Right kidney (tissue), 1 donor: ENCODE measurements around the gene SLC25A44.
"Not testable (repeated sequence)": the region's sequence is repeated elsewhere in the genome, so short reads cannot be mapped to it uniquely, and the experiment has no call there.

Source experiments
- DNase-seq: peaks from one replicate; pipeline ENCODE4 v3.0.0-alpha.2; 2016

Gene SLC25A44

GRCh38 chr1:156203331-156203730 lies 9.4 kb downstream of the SLC25A44 start:
- DNase-seq: no peak

DNA sequence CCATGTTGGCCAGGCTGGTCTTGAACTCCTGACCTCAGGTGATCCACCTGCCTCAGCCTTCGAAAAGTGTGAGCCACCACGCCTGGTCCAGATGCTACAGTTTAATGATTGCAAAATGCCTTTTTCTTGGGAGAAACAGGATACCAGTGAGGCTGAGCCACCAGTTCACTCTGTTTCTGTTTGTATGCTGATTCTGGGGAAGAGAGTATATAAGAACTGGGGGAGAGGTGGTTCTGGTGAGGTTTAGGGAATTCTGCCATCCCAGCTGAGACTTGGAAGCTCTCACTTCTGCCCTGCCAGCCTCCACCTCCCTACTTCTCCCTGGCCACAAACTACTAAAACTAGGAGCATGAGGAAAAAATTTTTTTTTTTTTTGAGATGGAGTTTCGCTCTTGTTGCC lies 10.8 kb downstream of the SLC25A44 start:
- no peak for DNase-seq

DNA sequence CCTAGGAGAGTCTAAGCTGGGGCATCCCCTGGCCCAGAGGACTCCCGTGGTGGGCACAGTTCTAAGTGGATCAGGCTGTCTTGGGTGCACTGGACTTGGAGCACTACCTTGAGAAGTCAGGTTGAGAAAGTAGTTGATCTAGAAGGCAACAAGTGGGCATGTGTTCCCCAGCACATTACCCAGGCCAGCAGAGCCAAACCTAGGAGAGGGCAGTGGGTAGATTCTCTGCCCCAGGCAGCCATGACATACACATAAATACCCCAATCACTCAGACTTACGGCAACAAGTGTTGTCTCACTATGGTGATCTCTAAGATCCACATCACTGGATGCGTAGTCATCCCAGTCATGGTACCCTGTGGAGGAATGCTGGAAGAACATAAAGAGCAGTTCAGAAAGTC lies 17.3 kb downstream of the SLC25A44 start:
- DNase-seq: no peak

DNA sequence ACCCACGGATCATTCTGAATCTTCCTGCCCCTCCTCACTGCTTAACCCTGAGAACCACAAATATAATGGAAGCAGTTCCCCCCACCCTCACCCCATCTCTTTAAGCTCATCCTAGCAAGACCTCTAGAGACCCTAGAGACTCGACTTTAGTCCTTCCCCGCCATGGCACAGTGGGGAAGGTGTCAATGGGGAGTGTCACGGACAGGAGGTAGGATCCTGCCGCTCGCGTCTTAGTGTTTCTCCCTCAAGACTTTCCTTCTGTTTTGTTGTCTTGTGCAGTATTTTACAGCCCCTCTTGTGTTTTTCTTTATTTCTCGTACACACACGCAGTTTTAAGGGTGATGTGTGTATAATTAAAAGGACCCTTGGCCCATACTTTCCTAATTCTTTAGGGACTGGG lies 18.2 kb downstream of the SLC25A44 start:
- no peak for DNase-seq

DNA sequence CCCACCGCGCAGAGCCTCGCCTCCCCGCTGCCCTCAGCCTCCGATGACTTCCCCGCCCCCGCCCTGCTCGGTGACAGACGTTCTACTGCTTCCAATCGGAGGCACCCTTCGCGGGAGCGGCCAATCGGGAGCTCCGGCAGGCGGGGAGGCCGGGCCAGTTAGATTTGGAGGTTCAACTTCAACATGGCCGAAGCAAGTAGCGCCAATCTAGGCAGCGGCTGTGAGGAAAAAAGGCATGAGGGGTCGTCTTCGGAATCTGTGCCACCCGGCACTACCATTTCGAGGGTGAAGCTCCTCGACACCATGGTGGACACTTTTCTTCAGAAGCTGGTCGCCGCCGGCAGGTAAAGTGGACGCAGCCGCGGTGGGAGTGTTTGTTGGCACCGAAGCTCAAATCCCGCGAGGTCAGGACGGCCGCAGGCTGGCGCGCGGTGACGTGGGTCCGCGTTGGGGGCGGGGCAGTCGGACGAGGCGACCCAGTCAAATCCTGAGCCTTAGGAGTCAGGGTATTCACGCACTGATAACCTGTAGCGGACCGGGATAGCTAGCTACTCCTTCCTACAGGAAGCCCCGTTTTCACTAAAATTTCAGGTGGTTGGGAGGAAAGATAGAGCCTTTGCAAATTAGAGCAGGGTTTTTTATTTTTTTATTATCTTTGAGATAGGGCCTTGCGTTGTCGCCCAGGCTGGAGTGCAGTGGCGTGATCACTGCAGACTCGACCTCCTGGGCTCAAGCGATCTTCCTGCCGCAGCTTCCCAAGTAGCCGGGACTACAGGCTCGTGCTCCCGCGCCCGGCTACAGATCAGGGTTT lies 19.1 kb downstream of the SLC25A44 start, which contains the start of gene PMF1:
Gene PMF1 (plus strand): TSS at position 175 of the 811 bp plus-strand sequence. CDS start 9 bp downstream, at position 184.
- DNase-seq: peak; percentile 100

- DNase-seq: no peak
Observed at GRCh38 chr1:156213644-156213966, 19.7 kb downstream of the SLC25A44 start.

GRCh38 chr1:156214024-156214748 lies 20.3 kb downstream of the SLC25A44 start:
- DNase-seq: no peak

DNA sequence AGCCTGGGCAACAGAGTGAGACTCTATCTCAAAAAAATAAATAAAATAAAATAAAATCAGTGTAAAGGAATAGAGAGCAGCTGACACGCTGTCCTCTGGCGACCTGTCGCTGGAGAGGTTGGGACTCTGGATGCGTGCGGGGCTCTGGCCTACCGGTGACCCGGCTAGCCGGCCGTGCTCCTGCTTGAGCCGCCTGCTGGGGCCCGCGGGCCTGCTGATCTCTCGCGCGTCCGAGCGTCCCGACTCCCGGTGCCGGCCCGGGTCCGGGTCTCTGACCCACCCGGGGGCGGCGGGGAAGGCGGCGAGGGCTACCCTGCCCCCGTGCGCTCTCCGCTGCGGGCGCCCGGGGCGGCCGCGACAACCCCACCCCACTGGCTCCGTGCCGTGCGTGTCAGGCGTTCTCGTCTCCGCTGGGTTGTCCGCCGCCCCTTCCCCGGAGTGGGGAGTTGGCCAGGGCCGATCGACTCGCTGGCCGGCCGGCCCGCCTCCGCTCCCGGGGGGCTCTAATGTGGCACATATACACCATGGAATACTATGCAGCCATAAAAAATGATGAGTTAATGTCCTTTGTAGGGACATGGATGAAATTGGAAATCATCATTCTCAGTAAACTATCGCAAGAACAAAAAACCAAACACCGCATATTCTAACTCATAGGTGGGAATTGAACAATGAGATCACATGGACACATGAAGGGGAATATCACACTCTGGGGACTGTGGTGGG lies 22.6 kb downstream of the SLC25A44 start:
- DNase-seq: not testable (repeated sequence)

GRCh38 chr1:156217871-156218270 lies 24.0 kb downstream of the SLC25A44 start:
- no peak for DNase-seq

DNA sequence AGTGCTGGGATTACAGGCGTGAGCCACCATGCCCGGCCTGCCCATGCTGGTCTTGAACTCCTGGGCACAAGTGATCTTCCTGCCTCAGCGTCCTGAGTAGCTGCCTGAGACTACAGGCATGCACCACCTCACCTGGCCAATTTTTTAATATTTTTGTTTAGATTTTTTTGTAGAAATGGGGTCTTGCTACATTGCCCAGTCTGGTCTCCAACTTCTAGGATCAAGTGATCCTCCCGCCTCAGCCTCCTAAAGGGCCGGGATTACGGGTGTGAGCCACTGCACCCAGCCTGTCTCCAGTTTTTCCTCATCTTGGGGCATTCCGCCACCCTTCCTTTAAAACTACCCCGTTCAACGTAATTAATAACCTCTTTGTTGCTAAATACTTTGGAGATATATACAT lies 26.3 kb downstream of the SLC25A44 start:
- no peak for DNase-seq

DNA sequence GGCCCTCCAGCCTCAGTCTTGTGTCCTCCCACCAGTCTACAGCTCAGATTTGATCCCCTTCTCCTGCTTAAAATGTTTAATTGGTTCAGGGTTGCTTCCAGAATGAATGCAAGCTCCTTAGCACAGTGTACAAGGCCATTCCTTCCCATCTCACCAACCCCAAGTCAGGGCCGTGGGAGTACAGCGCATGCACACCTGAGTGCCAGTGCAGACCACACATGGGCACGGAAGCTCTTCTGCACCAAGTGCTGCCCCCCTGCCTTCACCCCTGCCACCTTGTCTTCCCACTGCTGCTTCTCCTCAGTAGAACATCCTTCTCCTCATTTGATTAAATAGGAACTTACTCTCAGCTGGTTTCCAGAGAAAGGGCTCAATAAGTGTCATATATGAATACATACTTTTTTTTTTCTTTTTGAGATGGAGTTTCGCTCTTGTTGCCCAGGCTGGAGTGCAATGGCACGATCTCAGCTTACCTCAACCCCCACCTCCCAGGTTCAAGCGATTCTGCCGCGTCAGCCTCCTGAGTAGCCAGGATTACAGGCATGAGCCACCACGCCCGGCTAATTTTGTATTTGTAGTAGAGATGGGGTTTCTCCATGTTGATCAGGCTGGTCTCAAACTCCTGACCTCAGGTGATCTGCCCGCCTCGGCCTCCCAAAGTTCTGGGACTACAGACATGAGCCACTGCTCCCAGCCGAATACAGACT lies 28.2 kb downstream of the SLC25A44 start:
- DNase-seq: no peak

- no peak for DNase-seq
Observed at GRCh38 chr1:156225677-156226014, 31.7 kb downstream of the SLC25A44 start.

- no peak for DNase-seq
Observed at GRCh38 chr1:156226116-156226538, 32.2 kb downstream of the SLC25A44 start.

DNA sequence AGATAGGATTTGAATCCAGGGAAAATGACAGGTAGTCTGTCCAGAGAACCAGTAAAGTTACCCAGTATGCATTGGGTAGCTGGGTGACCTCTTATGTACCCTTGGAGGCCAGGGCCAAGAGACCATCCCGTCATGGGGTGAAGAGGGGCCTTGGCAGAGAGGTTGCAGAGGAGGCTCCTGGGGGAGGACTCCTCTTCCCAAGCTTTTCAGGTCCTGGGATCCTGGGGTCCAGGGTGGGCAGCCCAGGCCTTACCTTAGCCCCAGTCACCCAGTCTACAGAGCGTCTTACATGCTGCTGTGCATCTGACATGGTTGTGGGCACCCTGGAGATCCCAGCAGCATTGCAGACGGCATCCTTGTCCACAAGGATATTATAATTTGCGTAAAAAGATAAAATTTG lies 32.9 kb downstream of the SLC25A44 start:
- no peak for DNase-seq

DNA sequence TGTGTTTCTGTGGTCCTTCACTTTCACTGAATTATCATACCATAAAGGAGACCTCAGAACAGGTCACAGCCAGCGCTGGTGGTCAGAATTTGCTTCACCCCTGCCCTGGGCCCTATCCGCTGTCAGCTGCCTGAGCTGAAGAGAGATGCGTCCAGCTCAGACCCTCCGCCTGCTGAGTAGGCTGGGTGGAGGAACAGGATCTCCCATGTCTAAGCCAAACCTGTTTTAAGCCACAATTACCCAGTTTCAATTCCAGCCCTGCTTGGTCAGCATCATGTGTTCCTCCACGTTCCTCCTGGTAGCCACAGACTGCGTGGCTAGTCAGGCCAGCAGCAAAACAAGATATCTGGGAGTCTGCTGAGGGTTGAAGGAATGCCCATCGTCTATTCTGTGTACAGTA lies 34.6 kb downstream of the SLC25A44 start:
- no peak for DNase-seq

- no peak for DNase-seq
Observed at GRCh38 chr1:156229809-156230472, 36.0 kb downstream of the SLC25A44 start.

GRCh38 chr1:156230473-156230837 lies 36.6 kb downstream of the SLC25A44 start:
- DNase-seq: no peak

DNA sequence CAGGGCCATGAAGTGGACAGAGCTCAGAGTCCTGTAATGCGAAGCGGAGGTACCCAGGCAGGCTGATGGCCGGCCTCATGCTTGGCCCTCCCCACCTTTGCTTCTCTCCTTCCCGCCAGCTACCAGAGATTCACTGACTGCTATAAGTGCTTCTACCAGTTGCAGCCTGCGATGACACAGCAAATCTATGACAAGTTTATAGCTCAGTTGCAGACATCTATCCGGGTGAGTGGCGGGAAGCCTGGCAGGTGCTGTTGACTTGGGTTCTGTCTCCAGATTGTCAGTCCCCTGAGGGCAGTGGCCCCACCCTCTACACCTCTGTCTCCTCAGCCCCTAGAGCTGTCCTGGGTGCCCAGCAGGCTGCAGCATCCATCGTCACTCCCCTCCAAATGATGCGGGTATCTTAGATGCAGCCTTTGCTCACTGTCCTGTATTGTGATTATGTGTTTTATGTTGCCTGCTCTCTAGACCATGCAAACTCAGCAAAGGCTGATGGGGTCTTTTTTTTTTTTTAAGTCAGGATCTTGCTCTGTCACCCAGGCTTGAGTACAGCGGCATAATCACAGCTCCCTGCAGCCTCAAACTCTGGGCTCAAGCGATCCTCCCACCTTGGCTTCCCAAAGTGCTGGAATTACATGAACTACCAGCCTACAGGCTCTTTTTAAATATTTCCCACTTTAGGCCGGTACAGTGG lies 38.4 kb downstream of the SLC25A44 start:
- no peak for DNase-seq

GRCh38 chr1:156233426-156234127 lies 39.7 kb downstream of the SLC25A44 start:
- DNase-seq: no peak

DNA sequence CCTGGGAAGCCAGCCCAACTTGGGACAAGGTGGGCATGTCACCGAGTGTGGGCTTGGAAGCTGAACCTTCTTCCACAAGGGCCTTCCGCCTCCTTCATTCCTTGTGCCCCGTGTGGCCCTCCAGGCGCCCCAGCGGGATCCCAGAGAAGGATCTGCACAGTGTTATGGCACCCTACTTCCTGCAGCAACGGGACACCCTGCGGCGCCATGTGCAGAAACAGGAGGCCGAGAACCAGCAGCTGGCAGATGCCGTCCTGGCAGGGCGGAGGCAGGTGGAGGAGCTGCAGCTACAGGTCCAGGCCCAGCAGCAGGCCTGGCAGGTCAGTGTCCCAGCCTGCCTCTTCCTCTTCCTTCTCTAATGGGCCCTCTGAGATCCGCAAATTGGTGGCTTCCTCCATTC lies 42.3 kb downstream of the SLC25A44 start:
- no peak for DNase-seq

DNA sequence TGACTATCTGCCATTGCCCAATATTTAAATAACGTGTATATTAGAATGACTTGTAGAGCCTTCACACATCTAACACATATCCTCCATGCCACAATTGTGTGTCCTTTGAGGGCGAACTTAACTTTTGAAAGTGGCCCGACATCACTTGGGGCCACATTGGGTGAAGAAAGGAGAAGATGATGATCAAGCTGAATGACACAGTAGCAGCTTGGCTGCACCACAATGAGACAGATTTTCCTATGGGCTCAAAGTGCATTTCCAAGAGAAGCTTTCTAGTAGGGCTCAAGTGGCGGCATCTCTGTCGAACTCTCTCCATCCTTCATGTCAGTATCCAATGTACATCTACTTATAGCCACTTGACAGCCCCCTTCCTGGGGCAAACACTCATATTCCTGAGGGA lies 44.3 kb downstream of the SLC25A44 start:
- DNase-seq: no peak
